WTC11 (cell line): ENCODE data around the gene BRME1. TPM values are rescaled to one million over a fixed set of nuclear protein-coding genes. Genes with fewer than 3 reads are reported as not detected.

Experiments used
- ATF1 ChIP-seq: sonication (generic); formaldehyde crosslinking; IDR thresholded peaks from 2 replicates; pipeline ENCODE4 v1.8.1; 2023; ENCODE audit warnings: mild to moderate bottlenecking, moderate library complexity, missing genetic modification reagents
- CBFB ChIP-seq: sonication (generic); formaldehyde crosslinking; IDR thresholded peaks from 2 replicates; pipeline ENCODE4 v1.8.1; 2022; ENCODE audit warnings: mild to moderate bottlenecking, low read depth, missing genetic modification reagents
- CREM ChIP-seq: sonication (generic); formaldehyde crosslinking; IDR thresholded peaks from 2 replicates; pipeline ENCODE4 v1.8.1; 2022; ENCODE audit warnings: mild to moderate bottlenecking, missing genetic modification reagents, moderate library complexity
- CTCF ChIP-seq: fragments of 200-600 bp; IDR thresholded peaks from 2 replicates; pipeline ENCODE4 v1.8.0; 2022; ENCODE audit warnings: antibody characterized with exemption
- E2F5 ChIP-seq: sonication (generic); formaldehyde crosslinking; IDR thresholded peaks from 2 replicates; pipeline ENCODE4 v1.8.1; 2022; ENCODE audit warnings: mild to moderate bottlenecking, moderate library complexity, missing genetic modification reagents
- ESRRA ChIP-seq: sonication (generic); formaldehyde crosslinking; IDR thresholded peaks from 2 replicates; pipeline ENCODE4 v1.8.1; 2022; ENCODE audit warnings: mild to moderate bottlenecking, missing genetic modification reagents, borderline replicate concordance
- FOXK1 ChIP-seq: sonication (generic); formaldehyde crosslinking; IDR thresholded peaks from 2 replicates; pipeline ENCODE4 v1.8.0; 2022; ENCODE audit warnings: mild to moderate bottlenecking, moderate library complexity, missing genetic modification reagents
- FOXP1 ChIP-seq: sonication (generic); formaldehyde crosslinking; IDR thresholded peaks from 2 replicates; pipeline ENCODE4 v1.8.0; 2022; ENCODE audit warnings: missing genetic modification reagents, mild to moderate bottlenecking, moderate library complexity, borderline replicate concordance
- GTF2I ChIP-seq: fragments of 250-450 bp; sonication (Bioruptor Pico); conservative IDR thresholded peaks from 2 replicates; pipeline ENCODE4 v1.4.0; 2021; ENCODE audit warnings: mild to moderate bottlenecking
- HMGXB4 ChIP-seq: sonication (generic); formaldehyde crosslinking; IDR thresholded peaks from 2 replicates; pipeline ENCODE4 v1.8.1; 2023; ENCODE audit warnings: mild to moderate bottlenecking, moderate library complexity, missing genetic modification reagents
- JAZF1 ChIP-seq: fragments of 250-450 bp; sonication (Bioruptor Pico); IDR thresholded peaks from 2 replicates; pipeline ENCODE4 v1.9.0; 2021; ENCODE audit warnings: moderate library complexity, mild to moderate bottlenecking, inconsistent platforms
- MAX ChIP-seq: sonication (generic); formaldehyde crosslinking; IDR thresholded peaks from 2 replicates; pipeline ENCODE4 v1.8.0; 2022; ENCODE audit warnings: mild to moderate bottlenecking, missing genetic modification reagents
- MLX ChIP-seq: sonication (generic); formaldehyde crosslinking; IDR thresholded peaks from 2 replicates; pipeline ENCODE4 v1.8.1; 2023; ENCODE audit warnings: mild to moderate bottlenecking, missing genetic modification reagents, moderate library complexity
- MYBL2 ChIP-seq: sonication (generic); formaldehyde crosslinking; IDR thresholded peaks from 2 replicates; pipeline ENCODE4 v1.8.1; 2023; ENCODE audit warnings: mild to moderate bottlenecking, moderate library complexity, missing genetic modification reagents
- NFATC4 ChIP-seq: fragments of 250-450 bp; sonication (Bioruptor Pico); IDR thresholded peaks from 2 replicates; pipeline ENCODE4 v1.9.0; 2021; ENCODE audit warnings: mild to moderate bottlenecking
- NFYB ChIP-seq: sonication (generic); formaldehyde crosslinking; conservative IDR thresholded peaks from 2 replicates; pipeline ENCODE4 v1.8.0; 2022; ENCODE audit warnings: low read depth, missing genetic modification reagents
- NR3C1 ChIP-seq: sonication (generic); formaldehyde crosslinking; conservative IDR thresholded peaks from 2 replicates; pipeline ENCODE4 v1.8.1; 2023; ENCODE audit warnings: low read depth, mild to moderate bottlenecking, missing genetic modification reagents
- PRRX2 ChIP-seq: fragments of 250-450 bp; sonication (Bioruptor Pico); IDR thresholded peaks from 2 replicates; pipeline ENCODE4 v1.8.0; 2021; ENCODE audit warnings: mild to moderate bottlenecking
- SMAD4 ChIP-seq: sonication (generic); formaldehyde crosslinking; IDR thresholded peaks from 2 replicates; pipeline ENCODE4 v1.8.0; 2022; ENCODE audit warnings: mild to moderate bottlenecking, missing genetic modification reagents
- SP1 ChIP-seq: sonication (generic); formaldehyde crosslinking; conservative IDR thresholded peaks from 2 replicates; pipeline ENCODE4 v1.8.1; 2022; ENCODE audit warnings: missing genetic modification reagents
- TEAD4 ChIP-seq: sonication (generic); formaldehyde crosslinking; IDR thresholded peaks from 2 replicates; pipeline ENCODE4 v1.8.0; 2022; ENCODE audit warnings: mild to moderate bottlenecking, missing genetic modification reagents
- ZBTB21 ChIP-seq: sonication (generic); formaldehyde crosslinking; IDR thresholded peaks from 2 replicates; pipeline ENCODE4 v1.8.1; 2023; ENCODE audit warnings: mild to moderate bottlenecking, missing genetic modification reagents, borderline replicate concordance
- ZBTB43 ChIP-seq: sonication (generic); formaldehyde crosslinking; IDR thresholded peaks from 2 replicates; pipeline ENCODE4 v1.8.1; 2023; ENCODE audit warnings: mild to moderate bottlenecking, missing genetic modification reagents
- ZNF219 ChIP-seq: sonication (generic); formaldehyde crosslinking; IDR thresholded peaks from 2 replicates; pipeline ENCODE4 v1.8.0; 2023; ENCODE audit warnings: missing genetic modification reagents, mild to moderate bottlenecking, borderline replicate concordance
- ZNF263 ChIP-seq: sonication (generic); formaldehyde crosslinking; IDR thresholded peaks from 2 replicates; pipeline ENCODE4 v1.8.1; 2022; ENCODE audit warnings: low read depth, mild to moderate bottlenecking, moderate library complexity, missing genetic modification reagents
- ZNF317 ChIP-seq: sonication (generic); formaldehyde crosslinking; IDR thresholded peaks from 2 replicates; pipeline ENCODE4 v1.8.1; 2023; ENCODE audit warnings: low read depth, mild to moderate bottlenecking, moderate library complexity, missing genetic modification reagents, borderline replicate concordance
- ZNF396 ChIP-seq: fragments of 250-450 bp; sonication (Bioruptor Pico); IDR thresholded peaks from 2 replicates; pipeline ENCODE4 v1.8.0; 2021; ENCODE audit warnings: mild to moderate bottlenecking, moderate library complexity, borderline replicate concordance
- ZNF416 ChIP-seq: fragments of 250-450 bp; sonication (Bioruptor Pico); IDR thresholded peaks from 2 replicates; pipeline ENCODE4 v1.9.0; 2021; ENCODE audit warnings: mild to moderate bottlenecking, inconsistent platforms
- total RNA-seq: library from RNA; stranded (reverse); gene quantifications from 3 replicates; pipeline ENCODE4 v1.2.3, GENCODE V29; 2021
- TF ChIP-seq, protein P1 (sequence below): sonication (generic); formaldehyde crosslinking; IDR thresholded peaks from 2 replicates; pipeline ENCODE4 v1.8.1; 2022; ENCODE audit warnings: missing genetic modification reagents, borderline replicate concordance
- TF ChIP-seq, protein P2 (sequence below): fragments of 250-450 bp; sonication (Bioruptor Pico); IDR thresholded peaks from 2 replicates; pipeline ENCODE4 v1.9.0; 2021; ENCODE audit warnings: mild to moderate bottlenecking

The BRME1 gene
- total RNA-seq, 1 experiment from 2014 or later: 5.0 TPM

DNA sequence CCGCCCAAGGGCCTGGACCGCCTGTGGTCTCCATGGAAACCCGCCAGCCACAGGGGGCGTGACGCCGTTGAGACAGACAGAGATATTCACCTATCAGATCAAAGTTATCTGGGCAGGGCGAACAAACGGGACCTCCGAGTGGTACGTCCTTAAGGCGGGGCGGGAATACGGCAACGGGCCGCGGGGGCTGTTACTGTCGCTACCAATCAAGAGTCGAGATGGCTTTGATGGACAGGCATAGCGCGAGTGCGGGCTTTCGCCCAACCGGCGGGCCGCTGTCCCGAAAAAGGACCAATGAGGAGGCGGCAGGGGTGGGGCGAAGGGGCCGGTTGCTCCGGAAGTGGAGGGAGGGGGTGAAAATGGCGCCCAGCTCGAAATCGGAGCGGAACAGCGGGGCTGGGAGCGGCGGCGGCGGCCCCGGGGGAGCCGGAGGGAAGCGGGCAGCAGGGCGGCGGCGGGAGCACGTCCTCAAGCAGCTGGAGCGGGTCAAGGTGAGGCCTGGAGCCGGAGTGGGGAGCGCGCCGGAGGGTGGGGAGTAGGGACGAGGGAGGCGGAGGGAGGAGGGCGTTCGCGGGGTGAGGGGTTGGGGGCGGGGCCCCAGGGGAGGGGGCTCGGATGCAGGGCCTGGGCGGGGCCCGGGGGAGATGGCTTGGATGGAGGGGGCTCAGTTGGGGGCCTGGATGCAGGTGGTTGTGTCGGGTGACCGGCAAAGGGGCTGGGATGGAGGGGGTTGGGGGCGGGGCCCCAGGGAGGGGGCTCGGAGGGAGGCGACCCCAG is 46.4 kb upstream of the BRME1 start, which contains the start of gene DCAF15 (continued):
- TF ChIP-seq, protein P1, sequence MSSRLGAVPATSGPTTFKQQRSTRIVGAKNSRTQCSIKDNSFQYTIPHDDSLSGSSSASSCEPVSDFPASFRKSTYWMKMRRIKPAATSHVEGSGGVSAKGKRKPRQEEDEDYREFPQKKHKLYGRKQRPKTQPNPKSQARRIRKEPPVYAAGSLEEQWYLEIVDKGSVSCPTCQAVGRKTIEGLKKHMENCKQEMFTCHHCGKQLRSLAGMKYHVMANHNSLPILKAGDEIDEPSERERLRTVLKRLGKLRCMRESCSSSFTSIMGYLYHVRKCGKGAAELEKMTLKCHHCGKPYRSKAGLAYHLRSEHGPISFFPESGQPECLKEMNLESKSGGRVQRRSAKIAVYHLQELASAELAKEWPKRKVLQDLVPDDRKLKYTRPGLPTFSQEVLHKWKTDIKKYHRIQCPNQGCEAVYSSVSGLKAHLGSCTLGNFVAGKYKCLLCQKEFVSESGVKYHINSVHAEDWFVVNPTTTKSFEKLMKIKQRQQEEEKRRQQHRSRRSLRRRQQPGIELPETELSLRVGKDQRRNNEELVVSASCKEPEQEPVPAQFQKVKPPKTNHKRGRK (CRISPR knock-in tag): no peak
- TF ChIP-seq CBFB (CRISPR knock-in tag) (no peak), FOXK1 (CRISPR knock-in tag) (0 out of 2 replicates have a peak, but pooled peaks have one; percentile 37), NFATC4 (CRISPR knock-in tag) (no peak), ZNF263 (CRISPR knock-in tag) (peak; percentile 69; the same call in 1 of the 2 replicates), MAX (CRISPR knock-in tag) (peak; percentile 51; the same call in 1 of the 2 replicates), ZNF219 (no peak), TEAD4 (CRISPR knock-in tag) (no peak), ZNF317 (no peak), SP1 (peak; percentile 91), ZBTB21 (CRISPR knock-in tag) (no peak), GTF2I (CRISPR knock-in tag) (no peak), E2F5 (peak; percentile 74; the same call in 1 of the 2 replicates), ATF1 (CRISPR knock-in tag) (no peak), ZNF396 (no peak), HMGXB4 (CRISPR knock-in tag) (no peak; the same call in 1 of the 2 replicates), FOXP1 (0 out of 2 replicates have a peak, but pooled peaks have one; percentile 32), JAZF1 (CRISPR knock-in tag) (no peak), MLX (CRISPR knock-in tag) (no peak), NFYB (CRISPR knock-in tag) (peak; percentile 96), SMAD4 (CRISPR knock-in tag) (no peak), CREM (CRISPR knock-in tag) (peak; percentile 68; the same call in 1 of the 2 replicates), PRRX2 (CRISPR knock-in tag) (no peak), NR3C1 (CRISPR knock-in tag) (no peak), ESRRA (CRISPR knock-in tag) (no peak), ZNF416 (CRISPR knock-in tag) (no peak), MYBL2 (peak; percentile 75; the same call in 1 of the 2 replicates), CTCF (no peak), ZBTB43 (CRISPR knock-in tag) (no peak)
- TF ChIP-seq, protein P2, sequence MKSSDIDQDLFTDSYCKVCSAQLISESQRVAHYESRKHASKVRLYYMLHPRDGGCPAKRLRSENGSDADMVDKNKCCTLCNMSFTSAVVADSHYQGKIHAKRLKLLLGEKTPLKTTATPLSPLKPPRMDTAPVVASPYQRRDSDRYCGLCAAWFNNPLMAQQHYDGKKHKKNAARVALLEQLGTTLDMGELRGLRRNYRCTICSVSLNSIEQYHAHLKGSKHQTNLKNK (CRISPR knock-in tag): no peak
